ENCODE data around the gene PSMD3.

Gene PSMD3

GRCh38 chr17:39962642-39963220, 17.9 kb upstream of the PSMD3 start, which contains the start of gene GSDMA:
Gene GSDMA (plus strand): TSS chr17:39963004. CDS start chr17:39965688, 2,684 bp downstream.
- DNase-seq = no peak

- DNase-seq = no peak
Measured at GRCh38 chr17:39963829-39964228, 16.8 kb upstream of the PSMD3 start.

- no peak for DNase-seq
Measured at GRCh38 chr17:39965017-39965699, 15.4 kb upstream of the PSMD3 start.

- no peak for DNase-seq
Measured at GRCh38 chr17:39966771-39967170, 13.8 kb upstream of the PSMD3 start.

GRCh38 chr17:39968761-39969160, 11.8 kb upstream of the PSMD3 start:
- DNase-seq = no peak

GRCh38 chr17:39969375-39969774, 11.2 kb upstream of the PSMD3 start:
- DNase-seq = no peak

GRCh38 chr17:39970157-39970692, 10.4 kb upstream of the PSMD3 start:
- no peak for DNase-seq

GRCh38 chr17:39971076-39971603, 9.5 kb upstream of the PSMD3 start:
- no peak for DNase-seq

- DNase-seq = no peak
Measured at GRCh38 chr17:39972271-39972670, 8.3 kb upstream of the PSMD3 start.

- DNase-seq = no peak
Measured at GRCh38 chr17:39973496-39973895, 7.1 kb upstream of the PSMD3 start.

GRCh38 chr17:39974433-39974832, 6.2 kb upstream of the PSMD3 start:
- no peak for DNase-seq

GRCh38 chr17:39975801-39976200, 4.8 kb upstream of the PSMD3 start:
- DNase-seq = no peak

- no peak for DNase-seq
Measured at GRCh38 chr17:39979016-39979670, 1.5 kb upstream of the PSMD3 start.

GRCh38 chr17:39979893-39980350, 685 bp upstream of the PSMD3 start:
- no peak for DNase-seq

GRCh38 chr17:39981207-39981741, 667 bp downstream of the PSMD3 start:
- no peak for DNase-seq

GRCh38 chr17:39981766-39982375, 1.3 kb downstream of the PSMD3 start:
- DNase-seq = no peak

GRCh38 chr17:39988206-39988810, 7.7 kb downstream of the PSMD3 start:
- no peak for DNase-seq

- no peak for DNase-seq
Measured at GRCh38 chr17:39994448-39994847, 13.8 kb downstream of the PSMD3 start.

GRCh38 chr17:39995438-39995837, 14.8 kb downstream of the PSMD3 start:
- no peak for DNase-seq

GRCh38 chr17:39996162-39996561, 15.6 kb downstream of the PSMD3 start:
- DNase-seq = no peak

- DNase-seq = no peak
Measured at GRCh38 chr17:39996800-39997199, 16.2 kb downstream of the PSMD3 start.

GRCh38 chr17:39997543-39997942, 16.9 kb downstream of the PSMD3 start:
- DNase-seq = no peak
